ENCODE results near the gene RELA. TPM values are rescaled to one million over a fixed set of nuclear protein-coding genes. Genes with fewer than 3 reads are reported as not detected.

The RELA gene
- total RNA-seq, 2 experiments from 2014 or later = 81.3 to 82.0 TPM

- Mint-ChIP-seq H3K27ac (peak overlapping the region; percentile 33), H3K27me3 (no peaks in the 10 kb centered on the region), H3K36me3 (peaks cover 21% of the 10 kb centered on the region), H3K9me3 (ENCODE audit: low read depth) (no peaks in the 10 kb centered on the region), H3K4me3 (no peak overlapping the region), H3K4me1 (peaks cover 40% of the 10 kb centered on the region)
- DNase-seq (no peak), ATAC-seq (no peak)
- CTCF ChIA-PET = interaction anchor here (1.0 to 4.5 kb wide), 5 partner anchors 16 to 102 kb away, joined by 3 to 20 read pairs (median 13); partner anchors contain the start of gene FAM89B
These were observed 53.5 kb downstream of the RELA start for GRCh38 chr11:65609229-65609628.

GRCh38 chr11:65607614-65608426 lies 54.9 kb downstream of the RELA start:
- CTCF ChIA-PET = interaction anchor here (2.2 to 4.5 kb wide), 3 partner anchors 14 to 67 kb away, joined by 10 to 15 read pairs (median 13); no protein-coding TSS in a partner anchor
- no peak overlapping the region for H3K4me3 Mint-ChIP-seq
- H3K36me3 Mint-ChIP-seq = peaks cover 24% of the 10 kb centered on the region
- peaks cover 35% of the 10 kb centered on the region for H3K4me1 Mint-ChIP-seq
- H3K27me3 Mint-ChIP-seq = no peaks in the 10 kb centered on the region
- DNase-seq (no peak), ATAC-seq (no peak)
- no peaks in the 10 kb centered on the region for H3K9me3 Mint-ChIP-seq (ENCODE audit: low read depth)
- H3K27ac Mint-ChIP-seq = no peak overlapping the region

GRCh38 chr11:65606876-65607613 lies 55.7 kb downstream of the RELA start:
- Mint-ChIP-seq H3K4me3 (no peak overlapping the region), H3K4me1 (peaks cover 27% of the 10 kb centered on the region), H3K36me3 (peaks cover 21% of the 10 kb centered on the region), H3K27ac (no peak overlapping the region), H3K9me3 (ENCODE audit: low read depth) (no peaks in the 10 kb centered on the region), H3K27me3 (no peaks in the 10 kb centered on the region)
- CTCF ChIA-PET = interaction anchor here (0.5 to 4.5 kb wide), 5 partner anchors 10 to 66 kb away, joined by 3 to 15 read pairs (median 10); no protein-coding TSS in a partner anchor
- DNase-seq (no peak), ATAC-seq (no peak)

GRCh38 chr11:65604258-65604657 lies 58.5 kb downstream of the RELA start:
- CTCF ChIA-PET = interaction anchor here (1.1 to 2.6 kb wide), 5 partner anchors 10 to 64 kb away, joined by 3 to 11 read pairs (median 6); no protein-coding TSS in a partner anchor
- Mint-ChIP-seq H3K9me3 (ENCODE audit: low read depth) (no peaks in the 10 kb centered on the region), H3K36me3 (peaks cover 16% of the 10 kb centered on the region), H3K4me3 (no peak overlapping the region), H3K4me1 (peaks cover 5% of the 10 kb centered on the region), H3K27me3 (no peaks in the 10 kb centered on the region), H3K27ac (no peak overlapping the region)
- DNase-seq (no peak), ATAC-seq (no peak)

Small RNAs within 50 kb of the gene (microRNA-seq; reads per million reads assigned to microRNA genes)
- gene MIR4489 (3.8 reads per million), gene MIR4690 (not detected)

Other genes starting within 250 kb of the RELA start
- 100 to 1,000 TPM; 525 to 618 TPM for gene NEAT1, start 240.1 kb downstream of the RELA start, total RNA-seq
- gene MALAT1, start 163.9 kb downstream of the RELA start, total RNA-seq = 1,000 to 10,000 TPM; 4,026 to 5,234 TPM
- gene SCYL1, start 137.8 kb downstream of the RELA start, total RNA-seq = 10 to 100 TPM; 68.0 to 76.7 TPM
- gene LTBP3, start 104.6 kb downstream of the RELA start, total RNA-seq = 10 to 100 TPM; 46.2 to 46.8 TPM
- 10 to 100 TPM; 42.1 to 45.5 TPM for gene ZNRD2, start 92.4 kb downstream of the RELA start, total RNA-seq
- gene FAM89B, start 90.4 kb downstream of the RELA start, total RNA-seq = 10 to 100 TPM; 36.6 to 54.2 TPM
- 100 to 1,000 TPM; 138 to 140 TPM for gene EHBP1L1, start 86.9 kb downstream of the RELA start, total RNA-seq
- gene KCNK7, start 67.1 kb downstream of the RELA start, total RNA-seq = 1 to 10 TPM in 1 of 2 experiments, under 1 TPM in 1; 0.80 to 1.1 TPM
- 10 to 100 TPM; 71.0 to 73.3 TPM for gene MAP3K11, start 48.7 kb downstream of the RELA start, total RNA-seq
- gene PCNX3, start 47.1 kb downstream of the RELA start, total RNA-seq = 10 to 100 TPM; 54.9 to 57.1 TPM
- 100 to 1,000 TPM; 188 to 267 TPM for gene SIPA1, start 24.8 kb downstream of the RELA start, total RNA-seq
- gene KAT5, start 49.3 kb upstream of the RELA start, total RNA-seq = 10 to 100 TPM; 62.0 to 69.8 TPM
- 100 to 1,000 TPM in 1 of 2 experiments, 10 to 100 TPM in 1; 90.5 to 109 TPM for gene RNASEH2C, start 57.9 kb upstream of the RELA start, total RNA-seq
- gene AP5B1, start 118.1 kb upstream of the RELA start, total RNA-seq = 10 to 100 TPM; 25.0 to 25.8 TPM
- gene OVOL1, start 124.1 kb upstream of the RELA start, total RNA-seq = not detected
- 1 to 10 TPM; 1.7 to 2.4 TPM for gene SNX32, start 171.0 kb upstream of the RELA start, total RNA-seq
- 1,000 to 10,000 TPM; 1,745 to 1,753 TPM for gene CFL1, start 195.3 kb upstream of the RELA start, total RNA-seq
- 100 to 1,000 TPM; 106 to 125 TPM for gene MUS81, start 197.5 kb upstream of the RELA start, total RNA-seq
- 10 to 100 TPM in 1 of 2 experiments, 1 to 10 TPM in 1; 7.1 to 13.4 TPM for gene EFEMP2, start 209.9 kb upstream of the RELA start, total RNA-seq
- 100 to 1,000 TPM; 268 to 339 TPM for gene CTSW, start 216.9 kb upstream of the RELA start, total RNA-seq
- 100 to 1,000 TPM; 100 to 122 TPM for gene FIBP, start 225.6 kb upstream of the RELA start, total RNA-seq
- 10 to 100 TPM; 82.3 to 94.1 TPM for gene CCDC85B, start 227.8 kb upstream of the RELA start, total RNA-seq
- 1 to 10 TPM; 2.7 to 6.0 TPM for gene FOSL1, start 237.5 kb upstream of the RELA start, total RNA-seq

Measured in activated CD8-positive, alpha-beta memory T cell treated with anti-CD3 and anti-CD28 coated beads, Interleukin-2, amount 10 ng/mL, durations not matched to agents 7 days and 5 days (primary cell).